Peyer's patch (tissue), 4 donors: ENCODE measurements around the gene FNDC3B.

ENCODE experiments used
- POLR2A ChIP-seq, 2 donors: fragments of 450-650 bp; IDR thresholded peaks; one replicate each; pipeline ENCODE4 v1.5.1; 2017; ENCODE audit warnings: antibody characterized with exemption in 2 of 2, mild to moderate bottlenecking in 2 of 2, moderate library complexity in 2 of 2
- TF ChIP-seq, protein P1 (sequence below), 6 experiments: fragments of 450-650 bp in 4 of 6; fragments of 200-600 bp in 2 of 6; sonication (generic) in 1 of 6; IDR thresholded peaks; one replicate each; pipeline ENCODE4 v1.5.1; 2017 to 2019; ENCODE audit warnings: antibody characterized with exemption in 6 of 6, mild to moderate bottlenecking in 3 of 6, moderate library complexity in 1 of 6

DNA sequence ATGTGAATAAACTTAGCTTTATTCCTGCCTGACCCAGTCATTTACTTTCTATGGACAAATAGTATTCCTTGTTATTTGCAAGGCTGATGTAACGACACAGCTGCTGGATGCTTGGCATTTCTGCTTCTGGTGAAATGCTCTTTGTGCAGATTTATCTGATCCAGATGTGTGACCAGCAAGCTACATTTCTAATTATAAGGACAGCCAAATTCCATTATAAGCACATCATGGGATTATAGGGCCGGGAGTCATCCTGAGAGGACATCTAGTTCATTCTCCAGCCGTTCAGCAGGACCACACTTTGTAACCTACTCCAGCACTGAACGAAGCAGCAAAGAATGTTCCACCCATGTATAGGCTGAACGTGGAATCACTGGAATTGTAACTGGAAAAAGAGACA, 42.9 kb downstream of the FNDC3B start:
- TF ChIP-seq, protein P1, sequence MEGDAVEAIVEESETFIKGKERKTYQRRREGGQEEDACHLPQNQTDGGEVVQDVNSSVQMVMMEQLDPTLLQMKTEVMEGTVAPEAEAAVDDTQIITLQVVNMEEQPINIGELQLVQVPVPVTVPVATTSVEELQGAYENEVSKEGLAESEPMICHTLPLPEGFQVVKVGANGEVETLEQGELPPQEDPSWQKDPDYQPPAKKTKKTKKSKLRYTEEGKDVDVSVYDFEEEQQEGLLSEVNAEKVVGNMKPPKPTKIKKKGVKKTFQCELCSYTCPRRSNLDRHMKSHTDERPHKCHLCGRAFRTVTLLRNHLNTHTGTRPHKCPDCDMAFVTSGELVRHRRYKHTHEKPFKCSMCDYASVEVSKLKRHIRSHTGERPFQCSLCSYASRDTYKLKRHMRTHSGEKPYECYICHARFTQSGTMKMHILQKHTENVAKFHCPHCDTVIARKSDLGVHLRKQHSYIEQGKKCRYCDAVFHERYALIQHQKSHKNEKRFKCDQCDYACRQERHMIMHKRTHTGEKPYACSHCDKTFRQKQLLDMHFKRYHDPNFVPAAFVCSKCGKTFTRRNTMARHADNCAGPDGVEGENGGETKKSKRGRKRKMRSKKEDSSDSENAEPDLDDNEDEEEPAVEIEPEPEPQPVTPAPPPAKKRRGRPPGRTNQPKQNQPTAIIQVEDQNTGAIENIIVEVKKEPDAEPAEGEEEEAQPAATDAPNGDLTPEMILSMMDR (IDR thresholded peaks at IDR 0.05), result no peak
- TF ChIP-seq POLR2A (IDR thresholded peaks at IDR 0.05), result no peak
